PFSK-1 (cell line): ENCODE measurements around the gene NECTIN4.

ENCODE experiments used
- FOXP2 ChIP-seq: optimal IDR thresholded peaks from 2 replicates; pipeline ENCODE3; 2011; ENCODE audit warnings: borderline replicate concordance, control low read depth, inconsistent platforms; ENCODE audit not compliant: insufficient read depth; ENCODE audit errors: extremely low read length, extremely low read depth
- POLR2AphosphoS5 ChIP-seq: IDR thresholded peaks from 2 replicates; pipeline ENCODE4 v1.6.1; 2012; ENCODE audit warnings: low read depth, mild to moderate bottlenecking, control low read depth, low read length, moderate library complexity
- REST ChIP-seq, 2 experiments: IDR thresholded peaks; 2 replicates each; pipeline versions ENCODE4 v1.6.1 to v1.8.0; 2011 to 2012; ENCODE audit warnings: low read depth in 2 of 2, low read length in 2 of 2, control low read depth in 1 of 2, inconsistent platforms in 1 of 2, mild to moderate bottlenecking in 1 of 2, moderate library complexity in 1 of 2; ENCODE audit not compliant: insufficient read depth in 1 of 2
- SIN3A ChIP-seq: IDR thresholded peaks from 2 replicates; pipeline ENCODE4 v1.6.1; 2012; ENCODE audit warnings: mild to moderate bottlenecking, low read length, moderate library complexity, borderline replicate concordance; ENCODE audit not compliant: insufficient read depth
- TAF1 ChIP-seq: IDR thresholded peaks from 2 replicates; pipeline ENCODE4 v1.6.1; 2012; ENCODE audit warnings: low read length, control low read depth, borderline replicate concordance; ENCODE audit not compliant: insufficient read depth

NECTIN4 gene

GRCh38 chr1:161031874-161032273, 57.5 kb downstream of the NECTIN4 start:
- TF ChIP-seq POLR2AphosphoS5, result no peak
- no peak for TF ChIP-seq FOXP2

GRCh38 chr1:161021970-161022353, 67.4 kb downstream of the NECTIN4 start:
- TF ChIP-seq TAF1 (no peak), POLR2AphosphoS5 (no peak), FOXP2 (no peak), SIN3A (no peak), REST (IDR thresholded peaks at IDR 0.05; ENCODE audit: insufficient read depth in 1 of 2, low read depth in 2 of 2, low read length in 2 of 2) (no peak)

GRCh38 chr1:161021165-161021969, 68.0 kb downstream of the NECTIN4 start:
- TF ChIP-seq FOXP2 (no peak), REST (IDR thresholded peaks at IDR 0.05; ENCODE audit: insufficient read depth in 1 of 2, low read depth in 2 of 2, low read length in 2 of 2) (no peak), TAF1 (no peak), POLR2AphosphoS5 (no peak), SIN3A (no peak)
